PC-9 (cell line): ENCODE measurements around the gene PCDH9. TPM values are rescaled to one million over a fixed set of nuclear protein-coding genes. Genes with fewer than 3 reads are reported as not detected.
"Not testable (repeated sequence)": the region's sequence is repeated elsewhere in the genome, so short reads cannot be mapped to it uniquely, and the experiment has no call there.

Source experiments
- BruUV-seq: library from RNA; stranded (reverse); fragments of 400-500 nt; replicated peaks from 2 replicates; lab custom pipeline; 2021; lab: Mats Ljungman, UMichigan
- CTCF ChIA-PET: fragments of 300-600 bp; sonication (Branson Sonifier 250); formaldehyde crosslinking; loops from one replicate; lab custom pipeline; 2022; ENCODE audit warnings: antibody characterized with exemption; lab: Charles Lee
- POLR2A ChIA-PET: fragments of 300-600 bp; sonication (Branson Sonifier 250); formaldehyde crosslinking; loops from one replicate; lab custom pipeline; 2022; ENCODE audit warnings: antibody characterized with exemption; ENCODE audit not compliant: unreplicated experiment; lab: Charles Lee
- DNase-seq, 2 experiments: peaks; one replicate each; pipeline versions ENCODE4 v3.0.0 to v3.0.0-alpha.2; 2015 to 2022; ENCODE audit warnings: mixed read lengths in 1 of 2
- H2AFZ ChIP-seq: fragments of 200-600 bp; sonication (generic); 2 replicates; pipeline ENCODE4 v1.8.1; 2017; ENCODE audit warnings: antibody characterized with exemption
- H3F3A ChIP-seq: fragments of 200-600 bp; sonication (generic); 2 replicates; pipeline ENCODE4 v1.8.1; 2017; ENCODE audit warnings: antibody characterized with exemption, mild to moderate bottlenecking, low read depth; ENCODE audit not compliant: insufficient read depth
- H3K27ac ChIP-seq: fragments of 200-600 bp; sonication (generic); 2 replicates; pipeline ENCODE4 v1.6.1; 2016; ENCODE audit warnings: mixed run types
- H3K27me3 ChIP-seq: fragments of 200-600 bp; sonication (generic); 2 replicates; pipeline ENCODE4 v1.6.1; 2016; ENCODE audit warnings: low read depth, mixed run types; ENCODE audit not compliant: insufficient read depth
- H3K36me3 ChIP-seq: fragments of 200-600 bp; sonication (generic); 2 replicates; pipeline ENCODE4 v1.6.1; 2016; ENCODE audit warnings: low read depth, mixed run types
- H3K4me1 ChIP-seq: fragments of 200-600 bp; sonication (generic); replicated peaks from 2 replicates; pipeline ENCODE4 v1.6.1; 2016; ENCODE audit warnings: mixed run types; ENCODE audit not compliant: insufficient read depth
- H3K4me2 ChIP-seq: fragments of 200-600 bp; sonication (generic); 2 replicates; pipeline ENCODE4 v1.6.1; 2017; ENCODE audit warnings: mixed run types
- H3K4me3 ChIP-seq: fragments of 200-600 bp; sonication (generic); 2 replicates; pipeline ENCODE4 v1.6.1; 2016; ENCODE audit warnings: mixed run types
- H3K79me2 ChIP-seq: fragments of 200-600 bp; sonication (generic); 2 replicates; pipeline ENCODE4 v1.6.1; 2017; ENCODE audit warnings: low read depth, mixed run types
- H3K9me2 ChIP-seq: fragments of 200-600 bp; sonication (generic); 2 replicates; pipeline ENCODE4 v1.8.1; 2017; ENCODE audit warnings: mild to moderate bottlenecking; ENCODE audit not compliant: insufficient read depth
- H3K9me3 ChIP-seq: fragments of 200-600 bp; sonication (generic); 2 replicates; pipeline ENCODE4 v1.8.1; 2016; ENCODE audit warnings: low read depth; ENCODE audit not compliant: insufficient read depth
- H4K20me1 ChIP-seq: fragments of 200-600 bp; sonication (generic); 2 replicates; pipeline ENCODE4 v1.8.1; 2017; ENCODE audit not compliant: insufficient read depth
- CTCF ChIP-seq: fragments of 200-600 bp; sonication (generic); conservative IDR thresholded peaks from 2 replicates; pipeline ENCODE4 v1.6.1; 2017; ENCODE audit warnings: mixed run types, antibody characterized with exemption, mild to moderate bottlenecking, moderate library complexity
- EZH2 ChIP-seq: fragments of 200-600 bp; sonication (generic); IDR thresholded peaks from 2 replicates; pipeline ENCODE4 v1.8.0; 2017; ENCODE audit warnings: antibody characterized with exemption, low read depth
- intact Hi-C: fragments of 100-400 bp; cut with micrococcal nuclease; formaldehyde crosslinking; loops from one replicate; pipeline ENCODE4 v1.10.0; 2022; ENCODE audit not compliant: unreplicated experiment
- total RNA-seq: library from RNA; stranded (reverse); gene quantifications from 2 replicates; pipeline ENCODE4 v1.2.3, GENCODE V29; 2021

Gene PCDH9
- total RNA-seq, 1 experiment from 2014 or later: 0.37 TPM

- no TSS peak for BruUV-seq
- DNase-seq: no peak
- POLR2A ChIA-PET: interaction anchor here (0.7 kb wide), 1 partner anchor 458 kb away, joined by 6 read pairs; no protein-coding TSS in a partner anchor
- intact Hi-C loops: no loop called here
- H3K79me2 ChIP-seq: no peaks in the 10 kb centered on the region
- H3K36me3 ChIP-seq: no peaks in the 10 kb centered on the region
- H3F3A ChIP-seq: no peaks in the 10 kb centered on the region
- no peaks in the 10 kb centered on the region for H4K20me1 ChIP-seq
- H3K4me1 ChIP-seq: no peaks in the 10 kb centered on the region
- CTCF ChIA-PET: no interaction called here
- no peaks in the 10 kb centered on the region for H3K9me2 ChIP-seq
- H3K27me3 ChIP-seq: no peaks in the 10 kb centered on the region
- no peak overlapping the region for H3K27ac ChIP-seq
- no peak overlapping the region for H2AFZ ChIP-seq
- H3K9me3 ChIP-seq: no peaks in the 10 kb centered on the region
- H3K4me2 ChIP-seq: no peak overlapping the region
- H3K4me3 ChIP-seq: no peak overlapping the region
- TF ChIP-seq CTCF (no peak), EZH2 (no peak)
Observed at GRCh38 chr13:66774046-66774445, 456.1 kb downstream of the PCDH9 start.

- intact Hi-C loops: no loop called here
- no peak overlapping the region for H3K4me2 ChIP-seq
- CTCF ChIA-PET: no interaction called here
- H3K27ac ChIP-seq: no peak overlapping the region
- H3K9me3 ChIP-seq: peaks cover 4% of the 10 kb centered on the region; the same call in 1 of the 2 replicates
- no peaks in the 10 kb centered on the region for H3K4me1 ChIP-seq
- no peak overlapping the region for H3K4me3 ChIP-seq
- no peak for TF ChIP-seq CTCF
- no peak for TF ChIP-seq EZH2
- no peak overlapping the region for H2AFZ ChIP-seq
- no peaks in the 10 kb centered on the region for H3K9me2 ChIP-seq
- H3F3A ChIP-seq: no peaks in the 10 kb centered on the region
- H3K27me3 ChIP-seq: no peaks in the 10 kb centered on the region
- H4K20me1 ChIP-seq: no peaks in the 10 kb centered on the region
- DNase-seq: no peak
- H3K36me3 ChIP-seq: no peaks in the 10 kb centered on the region
- BruUV-seq: no TSS peak
- no peaks in the 10 kb centered on the region for H3K79me2 ChIP-seq
- POLR2A ChIA-PET: no interaction called here
Observed at GRCh38 chr13:66765559-66765958, 464.6 kb downstream of the PCDH9 start.

GRCh38 chr13:66760678-66761077, 469.5 kb downstream of the PCDH9 start:
- H3F3A ChIP-seq, H3K4me1 ChIP-seq, H3K9me2 ChIP-seq, H3K27ac ChIP-seq, H3K79me2 ChIP-seq, H4K20me1 ChIP-seq, H2AFZ ChIP-seq, H3K9me3 ChIP-seq, H3K4me2 ChIP-seq, H3K27me3 ChIP-seq, intact Hi-C loops, CTCF ChIA-PET, POLR2A ChIA-PET, BruUV-seq, H3K4me3 ChIP-seq, H3K36me3 ChIP-seq: not testable (repeated sequence)
- DNase-seq: peak in 1 of 2 experiments; percentile 0

- intact Hi-C loops: no loop called here
- ChIA-PET CTCF (no interaction called here), POLR2A (no interaction called here)
- TF ChIP-seq CTCF: no peak
- no TSS peak for BruUV-seq
- Histone ChIP-seq H4K20me1 (no peaks in the 10 kb centered on the region), H3F3A (no peaks in the 10 kb centered on the region), H3K27ac (no peak overlapping the region), H3K36me3 (no peaks in the 10 kb centered on the region), H3K27me3 (no peaks in the 10 kb centered on the region), H3K9me3 (peaks cover 4% of the 10 kb centered on the region; the same call in 1 of the 2 replicates), H3K4me1 (no peaks in the 10 kb centered on the region), H3K79me2 (no peaks in the 10 kb centered on the region), H2AFZ (no peak overlapping the region), H3K4me2 (no peak overlapping the region), H3K4me3 (no peak overlapping the region), H3K9me2 (0 out of 2 replicates have a peak, but pooled peaks cover 7% of the 10 kb centered on the region)
- no peak for DNase-seq
Observed at GRCh38 chr13:66759919-66760318, 470.2 kb downstream of the PCDH9 start.
